Peyer's patch (tissue), 4 donors: ENCODE data around the gene KRT14. TPM values are rescaled to one million over a fixed set of nuclear protein-coding genes. Genes with fewer than 3 reads are reported as not detected.
"Not testable (repeated sequence)": the region's sequence is repeated elsewhere in the genome, so short reads cannot be mapped to it uniquely, and the experiment has no call there.

Experiments used
- DNase-seq, 3 donors: peaks; one replicate each; pipeline ENCODE4 v3.0.0-alpha.2; 2017 to 2019
- H3K27ac ChIP-seq, 4 donors: fragments of 200-600 bp; sonication (generic); one replicate each; pipeline ENCODE4 v1.5.1; 2016 to 2019
- H3K27me3 ChIP-seq, 2 donors: fragments of 200-600 bp; sonication (generic); one replicate each; pipeline ENCODE4 v1.5.1; 2019
- H3K36me3 ChIP-seq, 3 donors: fragments of 200-600 bp; sonication (generic); one replicate each; pipeline ENCODE4 v1.5.1; 2016 to 2019
- H3K4me1 ChIP-seq, 4 donors: fragments of 200-600 bp; sonication (generic); one replicate each; pipeline ENCODE4 v1.5.1; 2016 to 2019
- H3K4me3 ChIP-seq, 4 donors: fragments of 200-600 bp; sonication (generic); 1 replicate in 3 of 4; 2 replicates in 1 of 4; pipeline ENCODE4 v1.5.1; 2016 to 2019; ENCODE audit warnings: mild to moderate bottlenecking in 1 of 4
- H3K9me3 ChIP-seq, 4 donors: fragments of 200-600 bp; sonication (generic); one replicate each; pipeline ENCODE4 v1.5.1; 2016 to 2019; ENCODE audit warnings: mild to moderate bottlenecking in 1 of 4
- CTCF ChIP-seq, 6 experiments: fragments of 450-650 bp in 4 of 6; fragments of 200-600 bp in 2 of 6; sonication (generic) in 1 of 6; IDR thresholded peaks; one replicate each; pipeline ENCODE4 v1.5.1; 2017 to 2019; ENCODE audit warnings: antibody characterized with exemption in 6 of 6, mild to moderate bottlenecking in 3 of 6, moderate library complexity in 1 of 6
- POLR2A ChIP-seq, 2 donors: fragments of 450-650 bp; IDR thresholded peaks; one replicate each; pipeline ENCODE4 v1.5.1; 2017; ENCODE audit warnings: antibody characterized with exemption in 2 of 2, mild to moderate bottlenecking in 2 of 2, moderate library complexity in 2 of 2
- total RNA-seq, 4 donors: library from RNA; depleted of rRNA; stranded (reverse); fragments of >200 nt; gene quantifications; one replicate each; pipeline ENCODE4 v1.1.0, GENCODE V29; 2016

The KRT14 gene
- total RNA-seq, 4 donors from 2014 or later: 3.4 to 8.9 (median 6.3) TPM

- Histone ChIP-seq H3K27me3 (no peaks in the 10 kb centered on the region), H3K4me1 (no peaks in the 10 kb centered on the region), H3K27ac (no peak overlapping the region), H3K36me3 (no peaks in the 10 kb centered on the region), H3K4me3 (no peak overlapping the region), H3K9me3 (no peaks in the 10 kb centered on the region)
- TF ChIP-seq CTCF (IDR thresholded peaks at IDR 0.05) (no peak), POLR2A (IDR thresholded peaks at IDR 0.05) (no peak)
- peak in 1 of 3 donors; percentile 18 for DNase-seq
These were observed 26.8 kb upstream of the KRT14 start for GRCh38 chr17:41613277-41614082.

DNA sequence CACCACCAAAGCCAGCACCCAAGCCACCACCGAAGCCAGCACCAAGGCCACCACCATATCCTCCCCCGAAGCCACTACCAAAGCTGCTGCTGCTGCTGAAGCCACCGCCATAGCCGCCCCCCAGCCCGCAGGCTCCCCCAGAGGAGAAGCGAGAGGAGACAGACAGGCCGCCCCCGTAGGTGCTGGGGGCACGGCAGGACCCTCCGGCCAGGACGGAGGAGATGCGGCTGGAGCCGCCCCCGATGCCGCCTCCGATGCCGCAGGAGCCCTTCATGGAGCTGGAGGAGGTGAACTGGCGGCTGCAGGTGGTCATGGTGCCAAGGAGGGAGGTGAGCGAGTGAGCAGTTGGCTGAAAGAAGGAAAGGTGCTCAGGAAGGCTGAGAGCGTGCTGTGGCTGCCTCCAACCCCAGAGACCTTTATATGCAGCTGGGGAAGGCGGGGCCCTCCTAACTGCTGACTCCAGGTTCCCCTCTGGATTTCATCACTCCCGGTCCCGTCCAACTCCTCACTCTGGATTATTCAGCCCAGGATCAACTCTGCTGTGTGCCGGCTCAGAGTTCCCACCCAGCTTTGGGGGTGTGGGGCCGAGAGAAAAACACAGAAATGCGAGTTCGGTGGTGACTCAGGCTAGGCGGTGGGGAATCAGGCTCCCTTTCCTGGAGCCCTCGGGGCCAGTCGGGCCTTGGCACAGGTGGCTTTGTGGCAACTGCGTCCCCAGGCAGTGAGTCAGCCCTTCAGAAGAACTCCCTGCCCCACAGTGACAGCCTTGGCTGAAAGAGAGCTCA lies 25.9 kb upstream of the KRT14 start, which contains the start of gene KRT16:
Gene KRT16 (minus strand): TSS at position 392 of the 785 bp plus-strand sequence. CDS start 79 bp downstream, at position 313.
- not testable (repeated sequence) for H3K27ac ChIP-seq, H3K36me3 ChIP-seq, H3K4me3 ChIP-seq, H3K9me3 ChIP-seq, H3K27me3 ChIP-seq, H3K4me1 ChIP-seq
- DNase-seq: peak in 1 of 3 donors; percentile 38

GRCh38 chr17:41610965-41611640 lies 24.4 kb upstream of the KRT14 start:
- Histone ChIP-seq H3K4me3 (no peak overlapping the region), H3K4me1 (no peaks in the 10 kb centered on the region), H3K27me3 (no peaks in the 10 kb centered on the region), H3K27ac (no peak overlapping the region), H3K36me3 (no peaks in the 10 kb centered on the region), H3K9me3 (peaks cover 0 to 8% (median 0%) of the 10 kb centered on the region in 4 donors)
- peak in 1 of 3 donors; percentile 25 for DNase-seq
- TF ChIP-seq POLR2A (IDR thresholded peaks at IDR 0.05): no peak
- no peak for TF ChIP-seq CTCF (IDR thresholded peaks at IDR 0.05)

- not testable (repeated sequence) for H3K27me3 ChIP-seq, H3K4me1 ChIP-seq, H3K36me3 ChIP-seq, H3K9me3 ChIP-seq, H3K4me3 ChIP-seq, H3K27ac ChIP-seq
- peak in 1 of 3 donors; percentile 51 for DNase-seq
- TF ChIP-seq CTCF (IDR thresholded peaks at IDR 0.05): peak in 3 of 6 experiments; percentile 6 to 42 (median 34)
These were observed 23.4 kb upstream of the KRT14 start for GRCh38 chr17:41610061-41610517.

- H3K4me1 ChIP-seq, H3K27ac ChIP-seq, DNase-seq, H3K27me3 ChIP-seq, H3K36me3 ChIP-seq, H3K4me3 ChIP-seq, H3K9me3 ChIP-seq: not testable (repeated sequence)
These were observed 20.2 kb upstream of the KRT14 start for GRCh38 chr17:41606930-41607329.

- no peak overlapping the region for H3K27ac ChIP-seq
- no peaks in the 10 kb centered on the region for H3K27me3 ChIP-seq
- DNase-seq: no peak
- H3K9me3 ChIP-seq: peaks cover 0 to 8% (median 0%) of the 10 kb centered on the region in 4 donors
- no peaks in the 10 kb centered on the region for H3K36me3 ChIP-seq
- no peak overlapping the region for H3K4me3 ChIP-seq
- TF ChIP-seq POLR2A (IDR thresholded peaks at IDR 0.05) (no peak), CTCF (IDR thresholded peaks at IDR 0.05) (no peak)
- H3K4me1 ChIP-seq: no peaks in the 10 kb centered on the region
These were observed 15.8 kb upstream of the KRT14 start for GRCh38 chr17:41602524-41602923.
